ENCODE measurements around the gene HIVEP1.
"Not testable (repeated sequence)": the region's sequence is repeated elsewhere in the genome, so short reads cannot be mapped to it uniquely, and the experiment has no call there.

The HIVEP1 gene

DNA sequence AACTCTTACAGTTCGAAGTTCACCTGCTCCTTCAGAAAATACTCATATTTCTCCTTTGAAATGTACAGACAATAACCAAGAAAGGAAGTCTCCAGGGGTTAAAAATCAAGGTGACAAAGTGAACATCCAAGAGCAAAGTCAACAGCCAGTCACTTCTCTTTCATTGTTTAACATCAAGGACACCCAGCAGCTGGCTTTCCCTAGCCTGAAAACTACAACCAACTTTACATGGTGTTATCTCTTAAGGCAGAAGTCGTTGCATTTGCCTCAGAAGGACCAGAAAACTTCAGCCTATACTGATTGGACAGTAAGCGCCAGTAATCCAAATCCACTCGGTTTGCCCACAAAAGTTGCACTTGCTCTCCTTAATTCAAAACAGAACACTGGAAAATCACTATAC is 113.3 kb downstream of the HIVEP1 start:
- DNase-seq, result no peak

DNA sequence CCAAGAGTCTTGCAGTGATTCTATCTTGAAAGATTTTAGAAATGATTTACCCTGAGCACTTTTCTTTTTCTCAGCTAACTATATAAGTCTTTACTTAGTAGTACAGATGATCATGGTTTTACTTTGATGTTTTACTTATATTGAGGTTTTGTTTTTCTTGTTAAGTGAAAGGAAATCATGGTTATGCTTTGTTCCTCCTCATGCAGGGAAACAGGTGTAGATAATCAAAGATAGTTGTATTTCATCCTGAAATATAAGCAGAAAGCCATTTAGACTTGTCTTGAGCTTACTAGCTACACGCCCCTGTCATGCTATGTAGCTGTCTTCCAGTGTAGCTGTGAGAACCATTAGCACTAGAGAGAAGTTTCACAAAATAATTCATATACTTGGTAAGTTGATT is 113.9 kb downstream of the HIVEP1 start:
- DNase-seq, result no peak

DNA sequence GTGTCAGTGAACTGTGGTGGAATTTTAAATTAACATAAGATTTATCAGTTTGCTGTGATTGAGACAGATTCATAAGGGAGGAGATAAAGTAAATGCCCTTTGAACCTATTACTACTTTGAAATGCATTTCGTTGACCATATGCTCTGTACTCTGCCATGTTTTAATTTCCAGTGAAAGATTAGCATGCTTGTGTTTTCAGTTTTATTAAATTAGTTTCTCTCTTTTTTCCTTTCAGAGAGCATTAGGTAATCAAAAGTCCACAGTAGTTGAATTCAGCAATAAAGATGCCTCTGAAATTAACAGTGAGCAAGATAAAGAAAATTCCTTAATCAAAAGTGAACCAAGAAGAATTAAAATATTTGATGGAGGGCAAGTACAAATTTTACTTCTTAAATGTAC is 117.4 kb downstream of the HIVEP1 start:
- DNase-seq, result no peak

DNA sequence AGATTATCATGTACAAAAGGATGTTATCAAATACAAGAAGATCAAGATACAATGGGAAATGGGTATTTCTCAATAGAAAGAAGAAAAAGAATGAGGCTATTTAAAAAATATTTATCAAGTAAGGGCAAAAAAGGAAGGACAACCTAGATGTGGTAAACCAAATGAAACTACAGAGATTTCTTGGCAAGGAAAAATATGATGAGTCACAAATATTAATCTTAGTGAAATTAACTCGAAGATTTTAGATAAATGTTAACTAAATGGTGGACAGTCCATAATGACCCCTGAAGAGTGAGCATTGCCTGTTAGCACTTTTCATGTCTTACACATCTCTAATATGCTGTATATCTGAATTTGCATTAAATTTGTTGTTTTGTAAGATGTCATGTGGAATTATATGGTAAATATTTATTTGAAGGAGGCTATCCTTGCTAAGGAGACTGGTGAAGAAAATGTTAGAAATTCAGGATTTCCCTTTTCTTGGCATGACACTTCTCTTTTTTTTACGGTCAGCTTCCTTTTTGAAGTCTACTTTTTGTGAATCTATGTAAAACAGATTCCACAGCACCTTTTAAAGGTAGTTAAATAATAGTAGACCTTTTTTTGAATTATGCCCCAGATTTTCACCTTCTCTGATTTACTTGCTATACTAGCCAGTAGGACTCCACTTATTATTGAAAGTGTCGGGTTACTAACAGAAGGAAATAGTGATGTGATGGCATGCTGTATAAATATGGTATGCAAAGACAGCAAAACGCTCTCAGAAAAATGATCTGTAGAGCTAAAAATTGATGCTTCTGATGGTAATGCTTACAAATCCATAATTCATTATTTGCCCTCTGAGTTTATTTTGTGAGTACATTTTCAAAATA is 120.5 kb downstream of the HIVEP1 start:
- DNase-seq, result no peak

DNA sequence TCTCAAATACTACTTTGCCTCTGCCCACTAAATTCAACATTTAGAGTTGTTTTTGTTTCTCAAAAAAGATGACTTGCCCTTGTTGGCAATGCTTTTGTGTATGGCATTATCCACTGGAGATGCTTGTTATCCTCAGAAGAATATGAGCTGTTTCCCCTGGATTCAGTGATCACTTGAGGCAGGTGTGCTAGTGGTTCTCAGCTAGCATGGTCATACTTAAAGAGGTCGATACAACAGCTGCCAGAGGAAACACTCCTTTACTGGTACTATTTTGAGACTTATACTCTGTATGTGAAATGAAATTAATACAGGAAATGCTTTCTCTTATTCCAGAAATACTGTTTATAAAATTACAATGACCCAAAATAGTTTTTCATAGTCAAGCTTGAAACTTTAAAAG is 122.5 kb downstream of the HIVEP1 start:
- DNase-seq, result no peak

DNA sequence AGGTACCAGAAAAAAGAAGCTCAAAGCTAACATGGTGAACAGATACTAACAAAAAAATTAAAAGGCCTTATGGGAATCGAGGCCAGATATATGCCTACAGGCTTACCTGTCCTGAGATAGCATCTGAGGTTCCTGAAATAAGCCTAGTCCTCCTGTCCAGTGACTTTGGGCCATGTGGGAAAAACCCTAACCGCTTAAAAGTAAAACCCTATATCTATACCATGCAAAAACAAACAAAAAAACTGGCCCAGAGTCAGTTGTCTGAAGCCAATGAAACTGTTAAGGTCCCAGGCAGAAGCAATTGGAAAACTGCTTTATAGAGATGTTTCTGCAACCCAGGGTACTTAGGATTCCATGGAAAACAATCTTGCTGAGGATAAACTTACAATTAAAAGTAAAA is 122.9 kb downstream of the HIVEP1 start:
- DNase-seq, result no peak

DNA sequence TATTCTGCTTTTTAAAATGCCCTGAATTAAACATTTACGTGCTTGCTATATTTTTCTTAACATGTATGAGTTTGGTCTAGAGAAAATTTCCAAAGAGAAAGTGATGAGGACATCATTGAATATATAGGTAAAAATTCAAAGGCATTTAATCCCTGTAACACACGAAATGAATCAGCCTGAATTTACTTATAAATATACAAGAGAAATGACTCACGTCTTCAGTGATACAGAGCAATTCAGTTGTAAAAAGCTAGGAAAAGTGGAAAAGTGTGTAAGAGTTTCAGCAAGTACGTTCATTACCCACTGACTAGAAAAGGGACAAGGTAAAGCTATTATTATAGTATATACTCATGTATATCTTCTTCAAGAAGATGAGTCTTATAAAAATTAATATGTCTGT is 124.8 kb downstream of the HIVEP1 start:
- no peak for DNase-seq

DNA sequence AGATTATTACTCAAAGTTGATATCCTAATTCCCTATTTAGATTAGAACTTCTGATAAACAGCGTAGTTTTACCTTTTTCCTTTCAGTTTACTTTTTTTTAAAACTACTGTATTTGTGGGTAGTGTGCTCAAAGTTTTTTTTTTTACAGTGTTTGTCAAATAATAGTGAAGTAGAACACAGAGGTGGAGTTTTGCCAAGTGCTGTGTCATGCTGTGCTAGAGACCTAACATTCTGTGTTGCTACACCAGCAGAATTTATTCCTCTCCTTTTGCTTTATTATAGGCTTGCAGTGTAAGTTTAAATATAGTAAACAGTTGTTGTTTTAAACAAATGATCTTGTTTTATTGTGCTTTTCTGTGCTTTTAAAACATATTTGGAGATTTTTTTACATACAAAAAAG is 125.4 kb downstream of the HIVEP1 start:
- DNase-seq, result no peak

DNA sequence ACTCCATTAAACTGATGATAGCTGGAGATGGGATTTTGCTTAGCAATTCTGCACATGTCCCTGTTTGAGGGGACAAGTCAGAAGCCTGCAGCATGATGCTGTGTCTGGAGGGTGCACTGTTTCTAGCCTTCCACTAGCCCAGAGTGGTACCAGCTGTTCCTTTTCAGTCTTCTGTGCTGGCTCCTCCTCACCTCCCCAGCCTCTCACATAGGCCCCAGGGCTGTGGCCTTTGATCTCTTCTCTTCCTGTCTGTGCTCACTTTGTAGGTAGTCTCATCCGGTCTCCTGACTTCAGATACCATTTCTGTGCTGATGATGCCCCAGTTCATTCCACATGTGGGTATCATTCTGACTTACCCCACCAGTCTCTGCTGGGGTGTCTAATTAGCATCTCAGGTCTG is 126.3 kb downstream of the HIVEP1 start:
- DNase-seq, result no peak

DNA sequence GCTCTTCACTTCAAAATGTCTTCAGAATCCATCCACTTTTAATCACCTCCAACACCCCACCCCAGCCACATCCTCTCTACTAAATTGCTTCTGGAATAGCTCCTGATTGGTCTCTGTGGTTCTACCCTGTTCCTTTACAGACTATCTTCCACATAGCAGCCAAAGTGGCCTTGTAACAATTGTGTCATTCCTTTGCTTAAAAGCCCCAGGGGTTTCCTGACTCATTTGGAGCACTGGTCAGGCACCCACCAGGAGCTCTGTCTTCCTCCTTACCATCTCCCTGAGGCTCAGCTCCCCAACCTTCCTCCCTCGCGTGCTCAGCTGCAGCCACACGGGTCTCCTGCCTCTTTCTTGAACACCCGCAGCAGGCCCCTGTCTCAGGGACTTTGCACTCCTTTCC is 126.8 kb downstream of the HIVEP1 start:
- no peak for DNase-seq

DNA sequence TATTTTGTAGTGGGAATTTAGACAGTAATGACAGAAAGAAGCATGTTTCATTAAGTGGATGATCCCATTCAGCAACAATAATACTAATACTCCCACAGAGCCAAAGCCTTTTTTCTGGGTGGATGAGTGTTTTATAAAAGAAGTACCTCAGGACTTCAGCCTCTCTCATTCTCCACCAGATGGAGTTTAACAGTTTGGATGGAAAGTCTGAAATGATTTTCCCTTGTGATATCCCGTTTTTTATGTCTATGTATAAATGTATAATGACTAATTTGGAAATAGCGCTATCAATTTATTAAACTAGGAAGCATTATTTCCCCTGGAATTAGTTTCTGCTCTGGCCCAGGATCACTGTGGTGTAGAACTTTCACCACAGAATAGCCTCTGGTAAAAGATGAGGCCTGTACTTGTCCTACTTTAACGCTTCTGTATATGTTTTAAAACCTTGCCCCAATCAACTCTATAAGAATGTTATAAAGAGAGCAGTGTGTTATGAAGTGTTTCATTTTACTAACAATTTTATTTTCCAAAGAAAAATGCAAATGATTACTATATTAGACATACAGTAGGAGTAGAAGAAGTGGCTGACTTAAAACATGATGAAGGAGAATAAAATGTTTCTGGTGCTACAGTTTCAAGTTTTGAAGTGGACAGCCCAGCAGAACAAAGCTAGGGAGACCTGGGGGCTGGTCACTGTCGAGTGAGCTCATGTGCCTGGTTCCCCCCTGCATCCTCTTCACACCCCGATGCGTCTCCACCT is 135.6 kb downstream of the HIVEP1 start:
- no peak for DNase-seq

DNA sequence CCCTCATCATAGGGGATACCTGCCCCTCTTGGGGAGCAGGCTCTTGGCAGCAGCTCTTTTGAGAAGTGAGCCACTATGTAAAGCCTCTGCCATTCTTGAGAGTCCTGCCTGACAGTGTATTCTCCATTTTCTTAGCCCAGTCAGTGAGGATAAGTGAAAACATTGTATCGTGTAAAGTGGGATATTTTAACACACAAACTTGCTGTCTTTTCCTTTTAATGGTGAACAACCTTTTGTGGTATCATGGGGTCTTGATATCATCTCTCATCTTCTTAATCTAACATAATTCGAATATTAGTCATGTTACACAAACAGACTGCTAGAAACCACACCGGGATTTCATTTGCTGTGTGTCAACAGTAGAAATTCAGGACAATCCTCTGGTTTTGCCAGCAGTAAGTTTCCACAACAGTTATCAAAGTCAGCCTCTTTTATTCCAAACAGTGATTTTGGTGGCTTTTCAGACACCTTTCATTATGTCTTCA is 136.2 kb downstream of the HIVEP1 start:
- no peak for DNase-seq

DNA sequence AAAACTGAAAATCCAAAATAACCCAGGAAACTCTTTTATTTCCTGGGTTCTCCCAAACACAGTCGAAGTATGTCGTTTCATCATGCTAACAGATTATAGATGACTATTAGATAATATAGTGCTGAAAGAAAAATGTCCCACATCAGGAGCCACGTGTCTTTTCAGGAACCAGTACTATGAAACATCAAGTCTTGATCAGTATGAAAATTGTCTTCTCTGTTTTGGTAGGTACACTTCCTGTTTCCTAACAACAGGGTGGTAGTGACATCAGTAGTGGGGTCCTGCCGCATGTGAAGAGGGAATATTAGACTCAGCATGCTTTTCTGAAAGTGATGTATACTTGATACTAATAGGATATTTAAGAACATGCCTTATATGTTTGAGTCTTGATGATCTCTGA is 136.7 kb downstream of the HIVEP1 start:
- DNase-seq, result no peak

DNA sequence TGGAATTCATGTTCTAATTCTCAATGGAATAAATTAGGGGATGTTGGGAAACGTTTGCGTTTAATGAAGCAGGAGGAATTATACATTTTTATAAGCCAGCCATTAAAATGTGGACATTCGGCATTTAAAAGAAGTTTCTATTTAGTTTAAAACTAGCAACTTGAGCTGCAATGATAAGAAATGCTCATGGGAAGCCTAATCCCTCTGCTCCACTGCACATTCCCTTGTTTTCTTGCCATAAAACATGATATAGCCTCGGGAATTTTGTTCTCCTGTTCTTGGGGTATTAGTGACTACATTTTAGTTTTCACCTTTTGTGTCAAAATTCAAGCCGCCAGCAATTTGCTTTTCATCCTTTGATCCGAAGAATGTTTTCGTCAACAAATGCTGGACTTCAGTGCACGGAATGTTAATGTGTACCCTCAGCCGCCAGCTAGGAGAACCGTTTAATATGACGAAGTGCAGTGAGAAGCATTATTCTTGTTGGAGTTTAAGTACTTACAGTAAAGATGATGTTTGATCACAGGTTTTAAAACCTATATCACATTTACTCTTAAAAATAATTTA is 137.9 kb downstream of the HIVEP1 start:
- no peak for DNase-seq

DNA sequence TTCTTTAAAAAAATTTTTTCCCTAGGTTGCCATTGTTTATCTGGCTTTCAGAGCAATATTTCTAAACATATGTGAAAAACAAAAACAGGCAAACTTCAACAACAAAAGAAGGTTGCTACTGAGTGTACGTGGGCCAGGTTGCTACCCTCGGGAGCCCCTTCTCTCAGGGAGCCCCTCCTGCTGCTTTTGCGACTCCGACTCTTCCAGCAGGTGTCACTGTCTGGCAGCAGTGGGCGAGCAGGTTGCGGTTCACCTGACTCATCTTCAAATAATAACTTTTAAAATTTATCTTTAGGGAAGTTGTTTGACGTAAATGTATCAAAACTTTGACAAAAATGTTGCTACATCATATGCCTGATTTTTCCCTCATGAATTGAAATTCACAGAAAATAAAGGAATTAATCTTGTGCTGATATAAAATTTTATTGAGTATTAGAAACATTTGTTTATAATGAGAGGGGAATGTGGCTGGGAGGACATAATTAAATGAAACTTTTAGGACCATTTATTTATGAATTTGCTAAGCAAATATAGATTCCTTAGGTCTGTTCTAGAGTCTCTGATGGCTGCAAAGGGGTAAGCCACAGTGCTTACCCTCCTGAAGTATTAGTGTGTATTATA is 138.8 kb downstream of the HIVEP1 start:
- peak; percentile 11 for DNase-seq

DNA sequence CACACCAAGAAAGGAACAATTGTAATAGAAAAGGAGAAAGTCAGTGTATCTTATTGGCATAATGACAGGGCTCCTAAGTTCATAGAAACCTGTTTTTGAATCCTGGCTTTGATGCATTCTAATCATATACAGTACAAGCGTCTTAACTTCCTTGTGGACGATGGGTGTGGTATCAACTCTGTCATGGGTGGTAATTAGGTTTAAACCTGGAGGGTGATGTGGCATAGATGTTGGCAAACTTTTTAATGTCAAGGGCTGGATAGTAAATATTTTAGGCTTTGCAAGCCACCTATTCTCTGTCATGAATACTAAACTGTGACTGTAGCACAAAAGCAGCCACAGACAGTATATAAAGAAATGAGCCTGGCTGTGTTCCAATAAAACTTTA is 139.3 kb downstream of the HIVEP1 start:
- no peak for DNase-seq

DNA sequence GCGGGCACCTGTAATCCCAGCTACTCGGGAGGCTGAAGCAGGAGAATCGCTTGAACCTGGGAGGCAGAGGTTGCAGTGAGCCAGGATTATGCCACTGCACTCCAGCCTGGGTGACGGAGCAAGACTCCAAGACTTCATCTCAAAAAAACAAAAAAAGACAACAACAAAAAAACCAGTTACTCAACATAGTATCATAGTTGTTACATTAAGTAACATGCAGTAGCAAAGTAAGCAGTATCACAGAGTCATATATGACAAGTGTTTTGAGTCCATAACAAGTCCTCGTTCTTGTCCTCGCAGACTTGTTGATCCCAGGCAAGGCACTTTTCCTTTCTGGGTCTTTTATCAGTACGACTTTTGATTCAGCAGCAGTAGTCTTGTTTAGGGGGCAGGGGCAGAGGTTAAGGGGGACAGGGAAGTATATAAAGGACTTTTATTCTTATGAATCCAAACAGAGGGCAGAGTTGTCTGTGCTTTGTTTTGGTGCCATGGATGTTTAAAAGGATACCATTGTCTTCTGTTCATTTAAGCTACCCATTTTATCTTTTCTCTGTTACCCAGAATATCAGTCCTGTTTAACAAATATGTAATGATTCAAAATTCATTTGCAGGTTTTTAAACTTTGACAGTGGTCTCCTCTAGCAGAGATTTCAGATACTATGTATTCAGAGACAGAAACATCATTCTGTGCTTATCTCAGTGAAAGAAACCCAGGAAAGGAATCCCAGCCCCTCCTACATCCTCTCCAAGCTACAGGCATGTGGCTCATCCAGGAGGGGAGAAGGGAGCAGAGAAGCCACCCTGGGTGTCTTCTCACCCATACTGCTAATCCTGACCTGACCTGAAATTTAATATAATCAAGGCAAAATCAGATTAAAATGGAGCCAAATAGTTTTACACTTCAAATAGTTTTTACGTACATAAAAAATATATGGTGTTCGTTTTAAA is 140.2 kb downstream of the HIVEP1 start:
- DNase-seq, result no peak

DNA sequence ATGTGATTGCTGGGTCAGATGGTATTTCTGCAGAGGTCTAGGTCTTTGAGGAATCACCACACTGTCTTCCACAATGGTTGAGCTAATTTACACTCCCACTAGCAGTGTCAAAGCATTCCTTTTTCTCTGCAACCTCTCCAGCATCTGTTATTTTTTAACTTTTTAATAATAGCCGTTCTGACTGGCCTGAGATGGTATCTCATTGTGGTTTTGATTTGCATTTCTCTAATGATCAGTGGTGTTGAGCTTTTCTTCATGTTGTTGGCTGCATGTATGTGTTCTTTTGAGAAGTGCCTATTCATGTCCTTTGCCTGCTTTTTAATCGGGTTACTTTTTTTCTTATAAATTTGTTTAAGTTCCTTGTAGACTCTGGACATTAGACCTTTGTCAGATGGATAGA is 143.7 kb downstream of the HIVEP1 start:
- DNase-seq, result not testable (repeated sequence)

DNA sequence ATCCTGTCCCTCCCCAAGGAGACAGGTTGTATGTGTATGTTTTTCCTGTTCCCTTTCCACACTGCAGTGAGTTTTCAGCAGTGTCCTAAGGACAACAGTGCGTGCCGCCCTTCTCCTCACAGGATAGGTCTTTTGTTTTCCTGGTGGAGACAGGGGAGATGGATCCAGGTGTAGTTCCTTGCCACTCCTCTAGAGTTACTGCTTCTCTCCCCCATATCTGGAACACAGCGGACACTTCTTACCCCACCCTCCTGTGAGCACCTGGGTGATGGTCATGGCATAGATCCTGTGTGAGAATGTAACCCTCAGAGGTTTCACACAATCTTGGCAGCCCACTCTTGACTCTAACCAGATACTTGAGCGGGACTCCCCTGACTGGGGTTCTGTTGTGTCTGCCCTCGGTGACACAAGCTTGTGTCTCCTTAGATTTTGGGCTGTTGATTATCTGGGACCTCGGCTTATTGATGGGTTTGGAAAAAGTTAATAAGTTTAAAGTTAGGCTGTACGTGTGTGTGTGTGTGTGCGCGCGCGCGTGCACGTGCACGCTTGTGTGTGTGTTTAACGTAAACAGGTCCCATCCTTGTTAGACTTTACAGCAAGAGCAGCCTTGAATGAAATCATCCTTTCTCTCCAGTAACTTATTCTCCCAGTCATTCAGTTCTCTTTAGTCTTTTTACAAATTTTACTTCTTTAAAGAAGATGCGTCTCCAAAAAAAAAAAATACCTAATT is 146.7 kb downstream of the HIVEP1 start:
- no peak for DNase-seq

DNA sequence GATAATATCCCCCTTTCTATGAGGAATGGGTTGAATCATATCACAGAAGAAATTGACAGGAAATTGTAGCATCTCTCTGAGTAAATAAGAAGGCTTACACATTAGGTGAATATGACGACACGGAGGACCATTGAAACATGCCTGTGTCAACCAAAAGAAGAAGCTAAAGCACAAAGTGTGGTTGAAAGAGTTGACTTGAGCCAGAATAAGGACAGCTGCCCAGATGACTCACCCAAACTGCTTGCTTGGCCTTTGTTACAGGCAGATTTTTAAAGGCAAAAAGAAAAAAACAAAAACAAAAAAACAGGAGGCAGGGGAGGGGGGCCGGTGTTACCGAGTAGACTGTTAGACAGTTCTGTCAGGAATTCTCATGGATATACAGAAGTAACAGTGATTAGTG is 148.2 kb downstream of the HIVEP1 start:
- no peak for DNase-seq

DNA sequence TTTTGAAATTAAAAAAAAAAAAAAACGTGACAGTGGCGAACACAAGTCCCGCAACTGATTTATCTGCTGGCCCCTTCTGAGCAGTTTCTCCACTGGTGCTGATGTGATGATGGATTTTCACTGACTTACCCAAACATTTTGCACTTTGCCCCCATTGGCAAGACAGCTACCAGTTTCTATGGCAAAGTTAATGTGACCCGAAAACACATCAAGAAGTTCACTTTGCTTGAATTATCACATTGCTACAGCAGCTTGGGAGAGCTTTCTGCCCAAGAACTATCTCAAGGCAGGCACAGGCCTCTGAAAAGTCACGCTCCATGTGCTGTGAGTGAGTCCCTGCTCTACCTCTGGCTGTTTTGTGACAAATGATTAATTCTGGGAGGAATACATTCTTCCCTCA is 150.1 kb downstream of the HIVEP1 start:
- DNase-seq, result no peak

DNA sequence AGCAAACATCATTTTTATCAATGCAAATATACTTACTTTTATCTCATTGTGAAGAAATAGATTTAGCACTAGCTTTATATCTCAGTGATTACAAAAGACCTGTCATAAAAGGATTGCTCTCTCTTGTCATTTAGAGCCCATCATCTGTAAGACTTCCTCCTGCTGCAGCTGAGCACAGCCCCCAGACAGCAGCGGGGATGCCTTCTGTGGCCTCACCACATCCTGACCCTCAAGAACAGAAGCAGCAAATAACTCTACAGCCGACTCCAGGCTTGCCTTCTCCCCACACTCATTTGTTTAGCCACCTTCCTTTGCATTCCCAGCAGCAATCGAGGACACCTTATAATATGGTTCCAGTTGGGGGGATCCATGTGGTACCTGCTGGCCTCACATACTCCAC is 151.0 kb downstream of the HIVEP1 start:
- DNase-seq, result no peak

All from activated T-cell treated with anti-CD3 and anti-CD28 coated beads for 4 hours (primary cell).